Esophagus (tissue), 2 donors: ENCODE results near the gene FAM228A. TPM values are rescaled to one million over a fixed set of nuclear protein-coding genes. Genes with fewer than 3 reads are reported as not detected.

Experiments
- H3K27ac ChIP-seq, 2 donors: one replicate each; pipeline ENCODE4 v1.5.1; 2013; ENCODE audit warnings: low read depth in 2 of 2, mild to moderate bottlenecking in 2 of 2, inconsistent platforms in 1 of 2, low read length in 1 of 2, moderate library complexity in 1 of 2
- H3K27me3 ChIP-seq, 2 donors: one replicate each; pipeline ENCODE4 v1.6.1; 2013; ENCODE audit warnings: low read length in 2 of 2, control low read depth in 1 of 2, mild to moderate bottlenecking in 1 of 2; ENCODE audit not compliant: insufficient read depth in 2 of 2, control insufficient read depth in 1 of 2
- H3K36me3 ChIP-seq, 2 donors: one replicate each; pipeline ENCODE4 v1.6.1; 2013; ENCODE audit warnings: low read length in 1 of 2; ENCODE audit not compliant: control insufficient read depth in 2 of 2, insufficient read depth in 2 of 2
- H3K4me1 ChIP-seq, 2 donors: one replicate each; pipeline ENCODE4 v1.6.1; 2013; ENCODE audit warnings: low read length in 1 of 2; ENCODE audit not compliant: control insufficient read depth in 2 of 2, insufficient read depth in 2 of 2
- H3K4me3 ChIP-seq, 2 donors: one replicate each; pipeline ENCODE4 v1.5.1; 2013; ENCODE audit warnings: low read length in 2 of 2, mild to moderate bottlenecking in 2 of 2, low read depth in 1 of 2, moderate library complexity in 1 of 2
- H3K9me3 ChIP-seq, 2 donors: one replicate each; pipeline ENCODE4 v1.6.1; 2013; ENCODE audit warnings: mild to moderate bottlenecking in 2 of 2, low read depth in 1 of 2, low read length in 1 of 2, moderate library complexity in 1 of 2; ENCODE audit not compliant: control insufficient read depth in 2 of 2, insufficient read depth in 1 of 2
- WGBS, 2 donors: extraction: QIAGEN DNeasy Blood & Tissue Kit; methylation state at CpG; one replicate each; pipeline ENCODE4 v1.1.7; 2013; 5-methylcytosine and 5-hydroxymethylcytosine counted together
- polyA plus RNA-seq, 2 donors: library from polyadenylated mRNA; stranded (reverse); fragments of 200-250 nt; gene quantifications; one replicate each; pipeline ENCODE4 v1.2.3, GENCODE V29; 2013
- donor health status: healthy with polysubstance abuse.
- donor health status: Bipolar disorder and iron deficiency.

The FAM228A gene
- polyA plus RNA-seq, 2 donors, result 0.16 to 0.22 TPM

- 98 to 100% methylated on average over 1 of the region's 1 CpG for WGBS, 2 donors
Observed at GRCh38 chr2:24237313-24237712, 62.5 kb downstream of the FAM228A start.

GRCh38 chr2:24238158-24238557, 63.3 kb downstream of the FAM228A start:
- Histone ChIP-seq H3K36me3 (peaks cover 0 to 2% of the 10 kb centered on the region in 2 donors), H3K4me1 (no peaks in the 10 kb centered on the region), H3K4me3 (no peak overlapping the region), H3K27ac (no peak overlapping the region), H3K27me3 (no peaks in the 10 kb centered on the region), H3K9me3 (no peaks in the 10 kb centered on the region)
- whole genome bisulfite sequencing, 2 donors, result 85 to 92% methylated on average over 2 of the region's 2 CpGs

More at GRCh38 chr2:24237313-24237712, 62.5 kb downstream of the FAM228A start:
- Histone ChIP-seq H3K9me3 (no peaks in the 10 kb centered on the region), H3K36me3 (peaks cover 0 to 2% of the 10 kb centered on the region in 2 donors), H3K4me3 (no peak overlapping the region), H3K4me1 (no peaks in the 10 kb centered on the region), H3K27ac (no peak overlapping the region), H3K27me3 (no peaks in the 10 kb centered on the region)

- Histone ChIP-seq H3K27ac (no peak overlapping the region), H3K27me3 (no peaks in the 10 kb centered on the region), H3K4me1 (no peaks in the 10 kb centered on the region), H3K4me3 (no peak overlapping the region), H3K9me3 (no peaks in the 10 kb centered on the region), H3K36me3 (peaks cover 0 to 5% of the 10 kb centered on the region in 2 donors)
- WGBS, 2 donors, result 96 to 100% methylated on average over 1 of the region's 1 CpG
Observed at GRCh38 chr2:24239553-24239952, 64.7 kb downstream of the FAM228A start.

Other genes with a start within 250 kb of the FAM228A start
- gene ATAD2B, start 247.9 kb upstream of the FAM228A start, polyA plus RNA-seq, result 1 to 10 TPM; 4.0 to 5.8 TPM
- gene UBXN2A, start 234.6 kb upstream of the FAM228A start, polyA plus RNA-seq, result 1 to 10 TPM; 5.8 to 6.4 TPM
- under 1 TPM; 0.05 to 0.08 TPM for gene MFSD2B, start 165.0 kb upstream of the FAM228A start, polyA plus RNA-seq
- 1 to 10 TPM; 1.2 to 1.9 TPM for gene WDCP, start 127.7 kb upstream of the FAM228A start, polyA plus RNA-seq
- 1 to 10 TPM; 6.7 to 7.6 TPM for gene FKBP1B, start 125.3 kb upstream of the FAM228A start, polyA plus RNA-seq
- 100 to 1,000 TPM in 1 of 2 donors, 10 to 100 TPM in 1; 92.1 to 139 TPM for gene SF3B6, start 98.7 kb upstream of the FAM228A start, polyA plus RNA-seq
- gene TP53I3, start 90.2 kb upstream of the FAM228A start, polyA plus RNA-seq, result 100 to 1,000 TPM; 116 to 123 TPM
- gene PFN4, start 51.7 kb upstream of the FAM228A start, polyA plus RNA-seq, result under 1 TPM; 0.39 to 0.55 TPM
- gene FAM228B, start 51.6 kb upstream of the FAM228A start, polyA plus RNA-seq, result 1 to 10 TPM; 4.8 to 9.0 TPM
- gene ITSN2, start 185.5 kb downstream of the FAM228A start, polyA plus RNA-seq, result 10 to 100 TPM; 33.2 to 61.0 TPM